HG03565 (cell line): Measurements from ENCODE around the gene PPP1R13B.

Source experiments
- ATAC-seq: cut with Tn5 transposase; IDR thresholded peaks from one replicate; pipeline ENCODE4 v1.9.1; 2021; ENCODE audit warnings: mild to moderate bottlenecking, moderate library complexity; ENCODE audit not compliant: unreplicated experiment

Gene PPP1R13B

GRCh38 chr14:103838117-103838516, 9.3 kb downstream of the PPP1R13B start:
- no peak for ATAC-seq

GRCh38 chr14:103836976-103837725, 10.2 kb downstream of the PPP1R13B start:
- ATAC-seq: no peak

GRCh38 chr14:103834956-103835355, 12.4 kb downstream of the PPP1R13B start:
- no peak for ATAC-seq

GRCh38 chr14:103833711-103834110, 13.7 kb downstream of the PPP1R13B start:
- no peak for ATAC-seq

- no peak for ATAC-seq
Observed at GRCh38 chr14:103832046-103832445, 15.3 kb downstream of the PPP1R13B start.

- no peak for ATAC-seq
Observed at GRCh38 chr14:103830511-103831270, 16.7 kb downstream of the PPP1R13B start.

- no peak for ATAC-seq
Observed at GRCh38 chr14:103828315-103828967, 18.9 kb downstream of the PPP1R13B start.

- no peak for ATAC-seq
Observed at GRCh38 chr14:103825101-103825500, 22.3 kb downstream of the PPP1R13B start.

GRCh38 chr14:103820908-103821307, 26.5 kb downstream of the PPP1R13B start:
- no peak for ATAC-seq

- ATAC-seq: no peak
Observed at GRCh38 chr14:103820382-103820781, 27.0 kb downstream of the PPP1R13B start.

- ATAC-seq: no peak
Observed at GRCh38 chr14:103819503-103820307, 27.7 kb downstream of the PPP1R13B start.

- no peak for ATAC-seq
Observed at GRCh38 chr14:103818870-103819269, 28.5 kb downstream of the PPP1R13B start.

GRCh38 chr14:103818422-103818821, 29.0 kb downstream of the PPP1R13B start:
- no peak for ATAC-seq

- no peak for ATAC-seq
Observed at GRCh38 chr14:103817595-103817994, 29.8 kb downstream of the PPP1R13B start.

GRCh38 chr14:103816991-103817390, 30.4 kb downstream of the PPP1R13B start:
- ATAC-seq: no peak

GRCh38 chr14:103815253-103815652, 32.1 kb downstream of the PPP1R13B start:
- ATAC-seq: no peak

GRCh38 chr14:103811189-103811588, 36.2 kb downstream of the PPP1R13B start:
- no peak for ATAC-seq

- no peak for ATAC-seq
Observed at GRCh38 chr14:103808403-103809001, 38.9 kb downstream of the PPP1R13B start.

GRCh38 chr14:103806805-103807204, 40.6 kb downstream of the PPP1R13B start:
- peak; percentile 87 for ATAC-seq

- ATAC-seq: no peak
Observed at GRCh38 chr14:103805708-103806107, 41.7 kb downstream of the PPP1R13B start.
